B cell (primary cell): ENCODE data around the gene ERP27. TPM values are rescaled to one million over a fixed set of nuclear protein-coding genes. Genes with fewer than 3 reads are reported as not detected.

Source experiments
- ATAC-seq: fragments of 200-7000 bp; cut with Tn5 transposase; one replicate; pipeline ENCODE4 v1.10.0; 2021; ENCODE audit warnings: low read depth, mild to moderate bottlenecking, moderate number of reproducible peaks, moderate library complexity
- CTCF ChIA-PET: fragments of 350-600 bp; sonication (Branson Sonifier 250); formaldehyde crosslinking; loops from one replicate; lab custom pipeline; 2021; ENCODE audit warnings: antibody characterized with exemption, inconsistent platforms; lab: Charles Lee
- POLR2A ChIA-PET: fragments of 350-600 bp; sonication (Branson Sonifier 250); formaldehyde crosslinking; loops from one replicate; lab custom pipeline; 2021; ENCODE audit warnings: antibody characterized with exemption; lab: Charles Lee
- DNase-seq: peaks from one replicate; pipeline ENCODE4 v3.0.0; 2013
- H2AFZ ChIP-seq: 2 replicates; pipeline ENCODE4 v1.6.1; 2012; ENCODE audit warnings: mild to moderate bottlenecking, low read depth, low read length; ENCODE audit not compliant: insufficient read depth, poor library complexity, severe bottlenecking
- H3K27ac ChIP-seq, 2 donors: 1 replicate in 1 of 2; 2 replicates in 1 of 2; pipeline ENCODE4 v1.5.1; 2012 to 2013; ENCODE audit warnings: low read length in 2 of 2, mild to moderate bottlenecking in 2 of 2, moderate library complexity in 1 of 2
- H3K27me3 ChIP-seq, 4 experiments: fragments of 200-600 bp in 1 of 4; sonication (generic) in 1 of 4; replicated peaks in 1 of 4; 1 replicate in 2 of 4; 2 replicates in 2 of 4; pipeline versions ENCODE4 v1.6.1 to v1.7.0; 2013 to 2016; ENCODE audit warnings: low read length in 3 of 4, mild to moderate bottlenecking in 2 of 4, mixed read lengths in 1 of 4, moderate library complexity in 1 of 4; ENCODE audit not compliant: insufficient read depth in 4 of 4, control insufficient read depth in 3 of 4; ENCODE audit errors: control extremely low read depth in 1 of 4
- H3K36me3 ChIP-seq, 2 experiments: replicated peaks in 1 of 2; 1 replicate in 1 of 2; 2 replicates in 1 of 2; pipeline versions ENCODE4 v1.6.1 to v1.7.1; 2013; ENCODE audit warnings: low read length in 1 of 2; ENCODE audit not compliant: insufficient read depth in 2 of 2, control insufficient read depth in 1 of 2; ENCODE audit errors: control extremely low read depth in 1 of 2, extremely low read depth in 1 of 2
- H3K4me1 ChIP-seq, 2 donors: fragments of 200-600 bp in 1 of 2; sonication (generic) in 1 of 2; 1 replicate in 1 of 2; 2 replicates in 1 of 2; pipeline versions ENCODE4 v1.5.1 to v1.6.1; 2013 to 2017; ENCODE audit warnings: low read length in 2 of 2; ENCODE audit not compliant: control insufficient read depth in 2 of 2, insufficient read depth in 2 of 2
- H3K4me2 ChIP-seq: replicated peaks from 2 replicates; pipeline ENCODE3; 2012; ENCODE audit warnings: mild to moderate bottlenecking, low read depth, low read length; ENCODE audit not compliant: poor library complexity, severe bottlenecking
- H3K4me3 ChIP-seq, 5 experiments: fragments of 200-600 bp in 1 of 5; sonication (generic) in 1 of 5; 1 replicate in 3 of 5; 2 replicates in 2 of 5; pipeline versions ENCODE4 v1.5.1 to v1.7.0; 2011 to 2016; ENCODE audit warnings: low read length in 4 of 5, mild to moderate bottlenecking in 4 of 5, low read depth in 2 of 5, control low read depth in 1 of 5, moderate library complexity in 1 of 5; ENCODE audit not compliant: insufficient read depth in 1 of 5; ENCODE audit errors: control extremely low read depth in 1 of 5, extremely low read depth in 1 of 5
- H3K79me2 ChIP-seq: fragments of 200-600 bp; sonication (generic); one replicate; pipeline ENCODE4 v1.6.0; 2016; ENCODE audit warnings: low read length; ENCODE audit not compliant: control insufficient read depth, insufficient read depth
- H3K9ac ChIP-seq: fragments of 200-600 bp; sonication (generic); 2 replicates; pipeline ENCODE4 v1.6.1; 2017; ENCODE audit warnings: mild to moderate bottlenecking, low read length, moderate library complexity
- H3K9me3 ChIP-seq, 3 donors: one replicate each; pipeline versions ENCODE4 v1.6.1 to v1.7.1; 2013; ENCODE audit warnings: low read length in 2 of 3; ENCODE audit not compliant: control insufficient read depth in 2 of 3, insufficient read depth in 1 of 3; ENCODE audit errors: control extremely low read depth in 1 of 3
- H4K20me1 ChIP-seq: 2 replicates; pipeline ENCODE4 v1.6.0; 2012; ENCODE audit warnings: mild to moderate bottlenecking, low read length; ENCODE audit not compliant: insufficient read depth, control insufficient read depth, poor library complexity, severe bottlenecking
- H3K27ac Mint-ChIP-seq: one replicate; pipeline ENCODE4 v1.8.0; 2021; ENCODE audit warnings: mixed read lengths
- H3K27me3 Mint-ChIP-seq: one replicate; pipeline ENCODE4 v1.8.0; 2021; ENCODE audit warnings: mixed read lengths
- H3K4me1 Mint-ChIP-seq: one replicate; pipeline ENCODE4 v1.8.0; 2021; ENCODE audit warnings: mixed read lengths
- H3K4me3 Mint-ChIP-seq: one replicate; pipeline ENCODE4 v1.8.0; 2021; ENCODE audit warnings: mixed read lengths
- H3K9me3 Mint-ChIP-seq: one replicate; pipeline ENCODE4 v1.8.0; 2022; ENCODE audit warnings: mixed read lengths; ENCODE audit not compliant: insufficient read depth
- CTCF ChIP-seq: fragments of 200-600 bp; IDR thresholded peaks from one replicate; pipeline ENCODE4 v1.8.0; 2022; ENCODE audit warnings: antibody characterized with exemption, mild to moderate bottlenecking
- EZH2 ChIP-seq: IDR thresholded peaks from 2 replicates; pipeline ENCODE4 v1.6.1; 2012; ENCODE audit warnings: borderline replicate concordance, low read depth, mild to moderate bottlenecking, moderate library complexity, low read length; ENCODE audit not compliant: insufficient read depth, poor library complexity, severe bottlenecking
- WGBS: methylation state at CpG from one replicate; pipeline ENCODE4 v1.1.5; 2013; ENCODE audit warnings: missing lambda C conversion rate; ENCODE audit not compliant: insufficient coverage; 5-methylcytosine and 5-hydroxymethylcytosine counted together
- intact Hi-C: fragments of 100-400 bp; cut with micrococcal nuclease; formaldehyde crosslinking; loops from one replicate; pipeline ENCODE4 v1.10.0; 2022
- polyA plus RNA-seq: library from polyadenylated mRNA; depleted of rRNA; stranded (reverse); fragments of >200 nt; gene quantifications from 2 replicates; pipeline ENCODE4 v1.2.3, GENCODE V29; 2012
- total RNA-seq, 2 donors: library from RNA; stranded (reverse); fragments of 120-200 nt in 1 of 2; gene quantifications; 1 replicate in 1 of 2; 2 replicates in 1 of 2; pipeline versions ENCODE4 v1.2.3 to v1.2.4, GENCODE V29; 2013 to 2022

ERP27 gene
- total and polyA plus RNA-seq, 2 donors (not counting 1 experiment from before 2014, with no cell fraction given), result 7.8 to 9.0 TPM

- ChIA-PET POLR2A (interaction anchor here (0.7 kb wide), 1 partner anchor 9 kb away, joined by 3 read pairs; no protein-coding TSS in a partner anchor), CTCF (interaction anchor here (1.6 kb wide), 1 partner anchor 20 kb away, joined by 6 read pairs; the partner anchor contains the start of gene ERP27)
- Histone ChIP-seq H3K27ac (peak overlapping the region; percentile 68 to 94), H3K9ac (peak overlapping the region; percentile 77), H3K4me2 (peak overlapping the region; percentile 82), H2AFZ (no peak overlapping the region), H3K27me3 (no peaks in the 10 kb centered on the region), H3K4me1 (peaks cover 65 to 72% of the 10 kb centered on the region in 2 donors), H3K9me3 (no peaks in the 10 kb centered on the region), H3K4me3 (peak overlapping the region; percentile 65 to 99 (median 84)), H4K20me1 (peaks cover 67% of the 10 kb centered on the region), H3K36me3 (peaks cover 4 to 51% of the 10 kb centered on the region in 2 experiments), H3K79me2 (peaks cover 86% of the 10 kb centered on the region)
- H3K9me3 Mint-ChIP-seq, result no peaks in the 10 kb centered on the region
- TF ChIP-seq EZH2 (no peak), CTCF (no peak)
- peaks cover 85% of the 10 kb centered on the region for H3K4me1 Mint-ChIP-seq
- peak overlapping the region; percentile 97 for H3K4me3 Mint-ChIP-seq
- peak overlapping the region; percentile 90 for H3K27ac Mint-ChIP-seq
- intact Hi-C loops, result loop anchor here (10.0 kb wide), 1 partner anchor 343 kb away; no protein-coding TSS in a partner anchor
- no peak for DNase-seq
- WGBS, result 26% methylated on average over 3 of the region's 5 CpGs
- H3K27me3 Mint-ChIP-seq, result no peaks in the 10 kb centered on the region
- no peak for ATAC-seq
These were observed 19.3 kb upstream of the ERP27 start for GRCh38 chr12:14957551-14958168.

- Histone ChIP-seq H3K27me3 (no peaks in the 10 kb centered on the region), H3K27ac (peak overlapping the region; percentile 68 to 94), H3K4me1 (peaks cover 72% of the 10 kb centered on the region in 2 donors), H3K4me2 (peak overlapping the region; percentile 82), H3K36me3 (peaks cover 4 to 55% of the 10 kb centered on the region in 2 experiments), H3K4me3 (peak overlapping the region in 4 of 5 experiments; percentile 32 to 84 (median 40)), H3K79me2 (peaks cover 93% of the 10 kb centered on the region), H2AFZ (no peak overlapping the region), H3K9me3 (no peaks in the 10 kb centered on the region), H3K9ac (peak overlapping the region; percentile 77), H4K20me1 (peaks cover 71% of the 10 kb centered on the region)
- Mint-ChIP-seq H3K4me3 (peak overlapping the region; percentile 97), H3K27ac (peak overlapping the region; percentile 90), H3K4me1 (peaks cover 86% of the 10 kb centered on the region), H3K9me3 (no peaks in the 10 kb centered on the region), H3K27me3 (no peaks in the 10 kb centered on the region)
- TF ChIP-seq CTCF, result no peak
- TF ChIP-seq EZH2, result no peak
- ATAC-seq, result no peak
- ChIA-PET POLR2A (no interaction called here), CTCF (interaction anchor here (1.4 to 1.6 kb wide), 2 partner anchors 19 to 38 kb away, joined by 6 to 10 read pairs; partner anchors contain the start of gene ERP27)
- DNase-seq, result no peak
- WGBS, result no CpG with 5 or more reads among the region's 2 CpGs
- intact Hi-C loops, result loop anchor here (10.0 kb wide), 1 partner anchor 342 kb away; no protein-coding TSS in a partner anchor
These were observed 18.6 kb upstream of the ERP27 start for GRCh38 chr12:14956905-14957304.
